Left lung (tissue), 10 donors: ENCODE results near the gene WDR48. TPM values are rescaled to one million over a fixed set of nuclear protein-coding genes. Genes with fewer than 3 reads are reported as not detected.

ENCODE experiments used
- ATAC-seq: fragments of 200-7000 bp; cut with Tn5 transposase; one replicate; pipeline ENCODE4 v1.9.1; 2020; ENCODE audit warnings: moderate library complexity
- DNase-seq, 4 donors: peaks; one replicate each; pipeline ENCODE4 v3.0.0-alpha.2; 2013 to 2020
- H3K27ac ChIP-seq, 2 donors: fragments of 200-600 bp; sonication (generic) in 1 of 2; one replicate each; pipeline versions ENCODE4 v1.5.0 to v1.8.0; 2020 to 2021
- H3K27me3 ChIP-seq, 2 donors: fragments of 200-600 bp; sonication (generic) in 1 of 2; one replicate each; pipeline versions ENCODE4 v1.5.0 to v1.8.0; 2020 to 2021
- H3K36me3 ChIP-seq, 2 donors: fragments of 200-600 bp; sonication (generic) in 1 of 2; one replicate each; pipeline versions ENCODE4 v1.5.0 to v1.8.0; 2020 to 2021
- H3K4me1 ChIP-seq, 2 donors: fragments of 200-600 bp; one replicate each; pipeline ENCODE4 v1.8.0; 2021
- H3K4me3 ChIP-seq, 2 donors: fragments of 200-600 bp; sonication (generic) in 1 of 2; one replicate each; pipeline versions ENCODE4 v1.5.0 to v1.8.0; 2020 to 2021; ENCODE audit warnings: mild to moderate bottlenecking in 1 of 2
- H3K9me3 ChIP-seq, 2 donors: fragments of 200-600 bp; sonication (generic) in 1 of 2; one replicate each; pipeline versions ENCODE4 v1.5.0 to v1.8.0; 2020 to 2021
- CTCF ChIP-seq, 2 donors: fragments of 200-600 bp; sonication (generic) in 1 of 2; IDR thresholded peaks; one replicate each; pipeline versions ENCODE4 v1.5.0 to v1.8.0; 2021; ENCODE audit warnings: antibody characterized with exemption in 2 of 2
- intact Hi-C, 2 donors: fragments of 100-400 bp; cut with DNase I; formaldehyde crosslinking; loops; one replicate each; pipeline versions ENCODE4 v1.11.2 to v1.14.2; 2022
- polyA plus RNA-seq, 6 donors: library from polyadenylated mRNA; unstranded; fragments of 120-200 nt; gene quantifications; one replicate each; pipeline ENCODE4 v1.2.1, GENCODE V29; 2013; ENCODE audit not compliant: insufficient read length in 6 of 6
- total RNA-seq, 2 donors: library from RNA; stranded (reverse); fragmentation: NEBNext Ultra II Directional; extraction: Animal tissue kit (Norgen Biotek cat#: 25700); gene quantifications; one replicate each; pipeline ENCODE4 v1.2.1, GENCODE V29; 2021
- donor health status: DM: no; HTN: yes; CAD: no.
- donor health status: DM: no; HTN: no; CAD: no.

Gene WDR48
- total and polyA plus RNA-seq, 8 donors = 25.1 to 89.8 (median 67.7) TPM

DNA sequence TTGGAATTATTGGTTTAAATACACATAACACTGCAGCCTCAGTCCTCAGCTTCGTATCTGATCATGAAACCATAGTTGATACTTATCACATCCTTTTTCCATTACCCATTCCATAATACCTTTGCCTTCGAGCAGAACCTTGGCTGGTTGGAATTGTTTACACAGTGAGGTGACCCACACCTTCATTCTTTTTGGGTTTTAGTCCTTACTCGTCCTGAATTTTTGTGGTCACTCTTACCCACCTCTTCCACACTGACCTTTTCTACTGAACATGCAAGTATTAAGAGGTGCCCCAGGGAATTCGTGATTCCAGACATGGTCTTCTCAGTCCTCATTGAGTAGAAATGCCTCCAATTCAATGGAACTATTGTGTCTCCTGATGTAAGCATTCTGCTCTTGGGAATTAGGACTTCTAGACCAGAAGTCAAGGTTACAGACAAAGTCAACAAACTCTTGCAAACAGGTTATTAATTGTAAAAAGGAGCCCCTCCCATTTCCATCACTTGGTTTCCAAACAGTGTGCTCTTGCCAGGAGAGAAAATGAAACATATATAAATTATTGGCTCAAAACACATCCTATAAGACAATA lies 37.8 kb upstream of the WDR48 start:
- H3K27me3 ChIP-seq = no peaks in the 10 kb centered on the region
- H3K36me3 ChIP-seq = no peaks in the 10 kb centered on the region
- H3K4me3 ChIP-seq = no peak overlapping the region
- ATAC-seq (no peak), DNase-seq (no peak)
- TF ChIP-seq CTCF (IDR thresholded peaks at IDR 0.05) = no peak
- peaks cover 0 to 4% of the 10 kb centered on the region in 2 donors for H3K9me3 ChIP-seq
- intact Hi-C loops = no loop called here
- no peak overlapping the region for H3K27ac ChIP-seq
- H3K4me1 ChIP-seq = no peaks in the 10 kb centered on the region

- TF ChIP-seq CTCF (IDR thresholded peaks at IDR 0.05) = no peak
- DNase-seq = no peak
- H3K9me3 ChIP-seq = no peaks in the 10 kb centered on the region
- no peak overlapping the region for H3K4me3 ChIP-seq
- no peaks in the 10 kb centered on the region for H3K27me3 ChIP-seq
- no peaks in the 10 kb centered on the region for H3K36me3 ChIP-seq
- intact Hi-C loops = no loop called here
- no peak overlapping the region for H3K27ac ChIP-seq
- no peak for ATAC-seq
- no peaks in the 10 kb centered on the region for H3K4me1 ChIP-seq
These were observed 36.4 kb upstream of the WDR48 start for GRCh38 chr3:39015418-39015817.

DNA sequence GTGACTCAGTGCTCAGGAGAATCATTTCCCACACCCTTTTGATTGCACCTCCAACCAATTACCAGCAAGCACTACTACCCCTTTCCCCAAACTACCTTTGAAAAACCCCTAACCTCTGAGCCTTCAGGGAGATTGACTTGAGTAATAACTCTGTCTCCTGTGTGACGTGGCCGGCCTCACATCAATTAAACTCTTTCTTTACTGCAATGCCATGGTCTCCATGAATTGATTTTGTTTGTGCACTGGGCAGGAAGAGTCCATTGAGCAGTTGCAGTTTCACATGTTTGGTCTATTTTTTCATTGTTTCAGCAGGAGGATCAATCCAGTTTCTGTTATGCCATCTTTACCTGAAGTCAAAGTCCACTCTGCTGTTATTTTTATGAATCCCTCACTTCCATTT lies 32.5 kb upstream of the WDR48 start:
- Histone ChIP-seq H3K27ac (no peak overlapping the region), H3K4me1 (no peaks in the 10 kb centered on the region), H3K36me3 (no peaks in the 10 kb centered on the region), H3K27me3 (no peaks in the 10 kb centered on the region), H3K9me3 (no peaks in the 10 kb centered on the region), H3K4me3 (no peak overlapping the region)
- no peak for ATAC-seq
- no peak for TF ChIP-seq CTCF (IDR thresholded peaks at IDR 0.05)
- intact Hi-C loops = no loop called here
- DNase-seq = no peak

DNA sequence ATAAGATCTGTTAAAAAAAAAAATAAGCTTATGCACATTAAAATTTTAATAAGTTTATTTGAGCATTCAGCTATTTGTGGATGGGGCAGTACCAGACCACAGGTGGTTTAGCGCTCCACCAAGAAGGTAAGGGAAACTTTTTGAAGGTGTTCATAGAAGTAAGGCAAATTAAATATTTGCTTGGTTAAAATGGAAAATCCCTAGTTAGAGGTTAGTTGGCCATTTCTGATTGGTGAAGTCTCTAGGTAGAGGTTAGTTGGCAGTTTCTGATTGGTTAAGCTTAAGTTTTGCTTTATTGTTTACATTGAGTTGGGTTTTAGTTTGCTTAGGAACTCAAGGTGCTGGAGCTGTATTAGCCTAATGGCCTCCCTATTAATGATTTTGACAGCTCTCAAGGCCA lies 30.8 kb upstream of the WDR48 start:
- no peak for ATAC-seq
- H3K4me3 ChIP-seq = no peak overlapping the region
- TF ChIP-seq CTCF (IDR thresholded peaks at IDR 0.05) = no peak

DNA sequence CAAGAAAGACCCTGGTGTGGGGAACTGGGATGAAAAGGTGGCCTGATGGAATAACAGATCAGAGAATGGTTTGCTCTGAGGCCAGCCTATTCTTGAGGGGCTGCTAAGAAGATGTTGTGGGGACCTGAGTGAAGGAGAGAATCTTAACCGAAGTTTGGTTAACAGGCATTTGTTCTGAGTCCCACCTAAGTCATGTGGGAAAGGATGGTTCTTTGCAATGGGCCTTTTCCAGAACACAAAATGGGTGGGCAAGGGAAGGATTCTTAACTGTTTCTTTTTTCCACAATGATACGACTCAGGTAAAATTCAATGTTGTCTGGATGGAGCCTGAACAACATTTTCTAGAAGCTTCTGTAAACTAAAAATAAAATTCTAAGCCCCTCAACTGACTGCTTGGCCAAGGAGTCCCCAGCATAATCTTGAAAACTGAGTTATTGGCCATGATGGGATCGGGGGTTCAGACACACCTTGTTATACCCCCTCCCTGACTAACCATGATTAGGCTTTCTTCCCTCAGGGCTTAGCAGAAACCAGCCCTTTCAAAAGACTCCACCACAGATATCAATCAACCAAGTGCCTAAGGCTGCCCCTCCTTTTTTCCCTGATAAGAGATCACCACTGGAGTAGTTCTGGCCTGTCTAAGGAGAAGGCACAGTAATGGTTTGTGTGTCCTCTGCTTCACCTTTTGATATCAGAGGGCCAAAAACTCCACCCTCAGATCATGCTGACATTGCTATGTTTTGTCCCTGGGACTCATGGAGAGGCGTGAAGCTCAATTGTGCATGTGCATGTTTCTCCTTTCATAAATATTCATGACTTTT lies 30.1 kb upstream of the WDR48 start:
- DNase-seq = no peak
- H3K4me3 ChIP-seq = no peak overlapping the region
- no peak for TF ChIP-seq CTCF (IDR thresholded peaks at IDR 0.05)

More for the DNA sequence above, 30.8 kb upstream of the WDR48 start:
- DNase-seq = no peak
- Histone ChIP-seq H3K27me3 (no peaks in the 10 kb centered on the region), H3K36me3 (no peaks in the 10 kb centered on the region), H3K9me3 (no peaks in the 10 kb centered on the region), H3K4me1 (no peaks in the 10 kb centered on the region), H3K27ac (no peak overlapping the region)
- intact Hi-C loops = no loop called here

More for the DNA sequence above, 30.1 kb upstream of the WDR48 start:
- Histone ChIP-seq H3K27ac (no peak overlapping the region), H3K4me1 (no peaks in the 10 kb centered on the region), H3K36me3 (no peaks in the 10 kb centered on the region), H3K9me3 (no peaks in the 10 kb centered on the region), H3K27me3 (no peaks in the 10 kb centered on the region)
- intact Hi-C loops = no loop called here
- no peak for ATAC-seq
